ENCODE measurements around the gene AGO3.
"Not testable (repeated sequence)": the region's sequence is repeated elsewhere in the genome, so short reads cannot be mapped to it uniquely, and the experiment has no call there.

Gene AGO3

DNA sequence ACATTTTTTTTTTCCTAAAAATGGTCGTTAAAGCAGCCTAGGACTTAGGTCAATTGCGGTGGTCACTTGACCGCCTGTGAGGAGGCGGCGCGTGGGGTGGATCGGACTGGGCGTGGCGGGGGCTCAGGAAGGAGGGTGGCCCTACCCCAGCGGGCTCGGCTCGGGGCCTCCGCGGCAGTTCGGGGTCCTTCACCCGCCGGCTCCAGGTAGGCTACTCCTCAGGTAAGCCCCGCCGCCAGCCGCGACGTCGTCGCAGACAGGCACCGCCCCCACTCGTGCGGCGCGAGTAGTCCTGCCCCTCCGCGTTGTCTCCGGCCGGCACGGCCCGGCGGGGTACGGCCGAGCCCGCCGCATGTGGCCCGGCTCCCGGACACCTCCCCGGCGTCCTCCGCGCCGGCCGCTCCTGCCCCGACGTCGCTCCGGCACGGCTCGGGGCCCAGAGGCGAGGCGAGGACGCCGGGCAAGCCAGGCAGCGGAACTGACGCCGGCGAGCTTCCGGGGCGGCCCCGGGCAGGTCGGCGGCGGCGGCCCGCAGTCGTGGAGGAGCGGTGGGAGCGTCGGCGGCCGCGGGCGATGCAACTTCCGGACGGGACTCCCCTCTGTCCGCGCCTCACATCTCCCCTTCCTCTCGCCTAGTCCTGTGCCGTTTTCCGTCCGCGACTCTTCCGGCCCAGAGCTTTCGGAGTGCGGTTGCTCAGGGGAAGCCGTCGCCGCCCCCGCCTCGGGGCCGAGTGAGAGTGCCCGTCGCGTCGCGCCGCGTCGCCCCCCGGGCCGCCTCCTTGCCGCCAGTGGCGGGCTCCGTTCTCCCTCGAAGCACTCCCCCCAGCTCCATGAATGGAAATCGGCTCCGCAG lies at the start of gene AGO3:
Gene AGO3 (plus strand): TSS at position 513 of the 853 bp plus-strand sequence. CDS start 322 bp downstream, at position 835.
- peak; percentile 88 for DNase-seq

- DNase-seq = no peak
Observed at GRCh38 chr1:35881850-35882273, 49.0 kb upstream of the AGO3 start.

- no peak for DNase-seq
Observed at GRCh38 chr1:35882586-35882944, 48.3 kb upstream of the AGO3 start.

DNA sequence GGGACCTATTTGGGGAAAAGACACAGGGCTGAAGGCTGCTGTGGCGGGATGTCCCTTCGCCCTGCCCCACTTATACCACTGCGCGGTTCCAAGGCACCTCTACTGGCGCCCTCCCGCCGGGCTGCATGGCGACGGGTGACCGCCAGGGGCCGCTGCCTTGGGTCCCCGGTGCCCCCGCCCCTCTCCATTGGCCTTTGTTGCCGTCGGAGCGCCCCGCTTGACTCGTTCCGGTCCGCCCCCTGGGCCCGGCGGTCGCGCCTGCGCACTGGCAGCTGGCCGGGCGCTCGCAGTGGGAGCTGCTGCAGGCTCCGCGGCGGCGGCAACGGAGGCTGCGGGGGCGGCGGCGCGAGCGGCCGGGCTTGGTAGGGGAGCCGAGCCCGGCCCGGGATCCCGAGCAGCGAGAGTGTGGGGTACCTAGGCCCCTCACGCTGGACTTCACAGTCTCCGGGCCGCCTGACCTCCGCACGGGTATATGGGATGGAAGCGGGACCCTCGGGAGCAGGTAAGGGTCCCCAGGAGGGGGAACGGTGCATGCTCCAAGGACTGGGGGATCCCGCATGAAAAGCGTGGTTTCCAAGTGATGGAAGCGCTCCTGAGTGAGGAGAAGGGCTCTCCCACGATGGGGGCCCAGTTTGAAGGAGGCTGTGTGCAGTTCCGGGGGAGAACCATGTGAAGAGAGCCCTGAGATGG lies 47.8 kb upstream of the AGO3 start, which contains the start of gene AGO1:
Gene AGO1 (plus strand): TSS at position 265 of the 690 bp plus-strand sequence. CDS start 213 bp downstream, at position 478.
- peak; percentile 97 for DNase-seq

DNA sequence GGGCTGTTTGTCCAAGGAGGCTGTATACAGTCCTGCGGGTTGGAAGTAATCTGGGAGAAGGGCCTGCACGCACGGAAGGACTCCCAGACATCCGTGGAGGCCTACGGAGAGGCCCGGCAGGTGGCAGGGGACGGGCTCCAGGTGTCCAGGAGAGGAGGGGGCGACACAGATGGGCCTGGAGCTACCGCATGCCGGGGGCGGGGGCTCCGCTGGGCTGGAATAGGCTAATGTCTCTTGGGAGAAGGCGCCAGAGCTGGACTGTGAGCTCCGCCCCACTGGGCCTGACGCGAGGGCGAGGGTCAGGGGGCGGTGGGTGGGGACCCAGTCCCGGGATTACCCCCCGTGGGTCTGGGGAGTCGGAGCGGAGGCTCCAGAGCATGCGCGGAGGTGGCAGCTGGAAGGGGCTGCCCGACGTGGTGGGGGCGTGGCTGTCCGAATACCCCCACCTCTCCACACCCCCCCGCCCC lies 47.2 kb upstream of the AGO3 start:
- peak; percentile 65 for DNase-seq

DNA sequence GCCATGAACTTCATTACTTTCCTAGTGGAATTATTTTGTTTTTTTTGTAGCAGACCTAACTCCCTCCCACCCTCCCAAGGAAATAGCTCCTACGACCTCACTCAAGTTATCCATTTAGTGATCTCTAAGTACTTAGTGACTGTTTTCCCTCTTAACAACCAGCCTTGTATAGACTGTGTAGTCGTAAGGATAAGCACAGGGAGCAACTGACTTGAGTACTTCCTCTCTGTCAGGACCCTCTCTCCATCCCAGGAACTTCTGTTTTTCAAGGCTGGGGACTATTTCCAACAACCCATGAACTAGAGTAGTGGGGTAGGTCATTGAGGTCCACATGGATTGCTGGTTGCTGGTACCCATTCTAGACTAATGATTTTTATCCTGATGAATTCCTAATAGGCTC lies 46.0 kb upstream of the AGO3 start:
- no peak for DNase-seq

DNA sequence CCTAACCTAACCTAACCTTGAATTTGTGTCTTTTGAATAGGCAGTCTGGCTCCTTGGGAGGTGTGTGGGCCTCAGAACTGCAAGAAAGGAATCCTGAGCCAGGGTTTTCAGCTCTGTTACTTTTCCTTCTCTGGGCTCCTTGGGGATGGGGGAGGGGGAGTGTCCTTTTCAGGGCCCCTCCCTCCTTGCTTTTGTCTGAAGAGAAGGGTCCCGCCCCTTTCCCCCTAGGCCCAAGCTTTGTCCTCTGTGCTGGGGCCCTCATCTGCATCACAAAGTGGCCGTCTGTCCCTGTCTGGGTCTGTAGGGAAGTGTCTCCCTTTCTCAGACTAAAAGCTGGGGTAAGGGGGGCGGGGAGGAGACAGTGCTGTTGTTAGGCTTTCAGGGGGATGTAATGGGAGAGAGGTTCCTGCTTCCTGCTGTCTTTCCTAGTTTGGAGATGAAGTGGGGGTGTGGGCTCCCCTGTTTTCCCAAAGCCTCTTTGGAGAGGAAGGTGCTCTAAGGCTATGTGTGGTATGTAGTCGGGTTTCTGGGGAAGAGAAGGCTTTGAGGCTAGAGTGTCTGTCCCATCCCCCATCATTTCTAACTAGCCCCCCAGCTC lies 44.8 kb upstream of the AGO3 start:
- DNase-seq = no peak

DNA sequence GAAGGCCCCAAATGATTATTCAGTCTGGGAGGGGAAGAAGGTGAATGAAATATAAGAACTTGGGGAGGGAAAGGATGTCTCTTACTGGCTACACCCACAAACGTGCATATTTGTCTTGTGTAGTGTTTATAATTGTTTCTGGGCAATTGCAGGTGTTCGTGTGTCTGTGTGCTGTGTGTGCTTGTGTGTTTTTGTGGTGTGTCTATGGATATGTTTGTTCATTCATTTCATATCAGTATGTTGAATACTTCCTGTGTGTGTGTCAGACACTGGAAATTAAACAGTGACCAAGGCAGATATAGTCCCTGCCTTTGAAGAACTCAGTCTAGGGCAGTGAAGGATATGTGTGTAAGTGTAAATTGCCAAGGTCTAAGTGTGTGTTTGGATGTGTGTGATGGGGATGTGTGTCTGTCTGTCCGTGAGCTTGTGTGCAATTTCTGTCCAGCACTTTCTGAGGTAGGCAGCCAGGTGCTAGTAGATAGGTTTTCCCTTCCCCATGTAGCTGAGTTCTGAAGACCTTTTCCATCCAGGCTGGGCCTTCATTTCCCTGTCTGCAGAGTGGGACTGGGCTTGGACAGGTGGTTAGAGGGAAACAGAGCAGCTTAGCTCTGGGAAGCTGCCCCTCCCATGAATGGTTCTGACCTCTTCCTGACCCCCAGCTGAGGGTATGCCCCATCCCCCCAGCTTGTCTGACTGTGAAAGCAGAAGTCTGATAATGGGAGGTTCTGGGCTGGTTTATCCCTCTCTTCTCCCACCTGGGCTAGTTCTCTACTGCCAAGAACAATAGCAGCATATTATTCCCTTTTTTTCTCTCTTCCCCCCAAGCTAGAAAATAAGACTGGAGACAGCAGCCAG lies 44.1 kb upstream of the AGO3 start:
- no peak for DNase-seq

DNA sequence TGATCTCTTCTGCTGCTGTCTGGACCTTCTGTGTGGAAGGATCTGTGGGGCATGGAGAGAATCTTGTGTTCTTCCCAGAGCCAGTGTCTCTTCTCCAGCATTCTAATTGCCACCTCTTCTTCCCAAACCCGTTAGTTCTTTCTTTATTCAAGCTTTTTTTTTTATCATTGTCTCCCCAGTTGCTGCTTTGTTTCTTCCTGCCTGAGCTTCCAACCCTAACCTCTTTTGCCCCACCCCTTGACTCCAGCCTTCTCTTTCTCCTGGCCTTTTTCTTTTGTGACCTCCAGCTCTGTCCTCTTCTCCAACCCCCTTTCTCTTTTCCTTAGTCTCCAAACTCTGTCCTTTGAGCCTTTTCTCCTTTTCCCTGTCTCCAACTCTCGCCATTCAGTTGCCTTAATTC lies 43.4 kb upstream of the AGO3 start:
- DNase-seq = no peak

DNA sequence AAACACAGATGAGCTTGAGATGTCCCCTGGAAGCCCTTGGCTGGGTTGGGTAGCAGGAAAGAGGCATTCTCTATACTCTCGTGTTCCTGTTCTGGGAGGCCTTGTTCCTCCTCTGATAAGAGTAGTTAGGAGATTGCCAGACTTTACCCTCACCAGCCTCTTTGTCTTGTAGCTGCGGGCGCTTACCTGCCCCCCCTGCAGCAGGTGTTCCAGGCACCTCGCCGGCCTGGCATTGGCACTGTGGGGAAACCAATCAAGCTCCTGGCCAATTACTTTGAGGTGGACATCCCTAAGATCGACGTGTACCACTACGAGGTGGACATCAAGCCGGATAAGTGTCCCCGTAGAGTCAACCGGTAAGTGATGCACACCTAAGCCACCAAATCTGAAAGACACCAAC lies 42.6 kb upstream of the AGO3 start:
- no peak for DNase-seq

- DNase-seq = not testable (repeated sequence)
Observed at GRCh38 chr1:35888981-35889380, 41.9 kb upstream of the AGO3 start.

GRCh38 chr1:35893051-35893879 lies 37.6 kb upstream of the AGO3 start:
- DNase-seq = no peak

DNA sequence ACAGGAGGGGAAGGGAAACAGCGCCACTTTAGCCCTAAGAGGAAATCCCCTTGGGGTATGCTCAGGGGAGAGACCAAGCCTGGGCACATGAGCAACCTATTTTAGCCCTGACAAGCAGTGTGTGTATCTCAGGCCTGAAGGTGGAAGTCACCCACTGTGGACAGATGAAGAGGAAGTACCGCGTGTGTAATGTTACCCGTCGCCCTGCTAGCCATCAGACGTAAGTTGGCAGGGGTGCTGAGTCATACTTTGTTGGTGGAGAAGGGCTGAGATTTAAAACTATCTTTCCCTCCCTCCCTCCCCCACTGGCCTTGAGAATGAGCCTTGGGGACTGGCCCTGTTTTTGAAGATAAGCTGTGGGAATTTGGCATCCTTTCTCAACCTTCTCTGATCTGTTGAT lies 36.7 kb upstream of the AGO3 start:
- DNase-seq = no peak

DNA sequence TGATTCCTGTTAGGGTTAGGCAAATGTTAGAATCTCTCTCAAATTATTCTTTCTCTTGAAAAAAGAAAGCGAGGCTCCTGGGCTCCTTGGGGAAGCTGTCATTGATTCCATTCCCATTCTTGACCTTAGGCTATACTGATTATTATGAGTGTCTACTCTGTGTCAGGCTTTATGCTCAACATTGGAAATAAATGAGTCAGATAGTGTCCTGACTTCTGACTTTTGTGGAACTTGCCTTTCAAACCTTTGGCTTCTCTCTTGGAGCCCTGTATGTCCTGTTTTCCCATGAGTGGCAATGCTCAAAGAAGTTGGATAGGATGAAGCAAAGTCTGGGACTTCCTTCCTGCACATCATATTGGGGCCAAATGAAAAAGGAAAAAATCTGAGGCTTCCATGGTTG lies 36.2 kb upstream of the AGO3 start:
- DNase-seq = no peak

- no peak for DNase-seq
Observed at GRCh38 chr1:35899941-35900340, 31.0 kb upstream of the AGO3 start.

GRCh38 chr1:35901235-35901634 lies 29.7 kb upstream of the AGO3 start:
- no peak for DNase-seq

DNA sequence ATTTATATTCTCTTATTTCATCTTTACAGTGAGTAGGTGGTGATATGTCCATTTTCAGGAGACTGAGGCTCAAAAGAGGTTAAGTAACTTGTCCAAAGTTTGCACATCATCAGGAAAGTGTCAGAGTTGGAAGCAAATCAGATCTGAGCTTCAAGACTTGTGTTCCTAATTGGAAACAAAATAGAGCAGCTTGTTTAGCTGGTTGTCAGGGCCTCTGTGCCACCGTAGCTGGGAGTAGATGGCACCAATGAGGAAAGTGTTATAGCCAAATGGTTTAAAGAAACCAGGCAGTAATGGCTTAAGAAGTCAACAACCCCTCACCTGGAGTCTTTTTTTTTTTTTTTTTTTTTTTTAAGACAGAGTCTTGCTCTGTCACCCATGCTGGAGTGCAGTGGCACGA lies 28.2 kb upstream of the AGO3 start:
- DNase-seq = no peak

GRCh38 chr1:35914717-35915116 lies 16.2 kb upstream of the AGO3 start:
- DNase-seq = no peak

DNA sequence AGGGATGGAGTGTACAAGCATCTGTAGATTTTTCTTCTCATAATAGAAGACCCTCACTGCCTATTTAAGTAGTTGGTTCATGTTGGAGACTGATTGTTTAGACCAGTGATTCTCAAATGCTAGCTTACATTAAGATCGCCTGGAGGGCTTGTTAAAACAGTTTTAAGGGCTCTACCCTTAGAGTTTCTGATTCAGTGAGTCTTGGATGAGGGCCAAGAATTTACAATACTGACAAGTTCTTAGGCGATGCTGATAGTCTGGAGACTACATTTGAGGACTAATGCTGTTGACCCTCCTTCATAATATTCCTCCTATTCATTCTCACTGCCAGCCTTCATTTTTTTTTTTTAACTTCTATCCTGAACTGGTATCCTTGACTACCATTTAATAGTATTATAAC lies 15.2 kb upstream of the AGO3 start:
- no peak for DNase-seq

GRCh38 chr1:35923791-35924221 lies 7.1 kb upstream of the AGO3 start:
- no peak for DNase-seq

GRCh38 chr1:35924838-35925237 lies 6.1 kb upstream of the AGO3 start:
- no peak for DNase-seq

- no peak for DNase-seq
Observed at GRCh38 chr1:35925741-35926140, 5.2 kb upstream of the AGO3 start.
